ENCODE results near the gene AHNAK2.

- TF ChIP-seq, protein P1, sequence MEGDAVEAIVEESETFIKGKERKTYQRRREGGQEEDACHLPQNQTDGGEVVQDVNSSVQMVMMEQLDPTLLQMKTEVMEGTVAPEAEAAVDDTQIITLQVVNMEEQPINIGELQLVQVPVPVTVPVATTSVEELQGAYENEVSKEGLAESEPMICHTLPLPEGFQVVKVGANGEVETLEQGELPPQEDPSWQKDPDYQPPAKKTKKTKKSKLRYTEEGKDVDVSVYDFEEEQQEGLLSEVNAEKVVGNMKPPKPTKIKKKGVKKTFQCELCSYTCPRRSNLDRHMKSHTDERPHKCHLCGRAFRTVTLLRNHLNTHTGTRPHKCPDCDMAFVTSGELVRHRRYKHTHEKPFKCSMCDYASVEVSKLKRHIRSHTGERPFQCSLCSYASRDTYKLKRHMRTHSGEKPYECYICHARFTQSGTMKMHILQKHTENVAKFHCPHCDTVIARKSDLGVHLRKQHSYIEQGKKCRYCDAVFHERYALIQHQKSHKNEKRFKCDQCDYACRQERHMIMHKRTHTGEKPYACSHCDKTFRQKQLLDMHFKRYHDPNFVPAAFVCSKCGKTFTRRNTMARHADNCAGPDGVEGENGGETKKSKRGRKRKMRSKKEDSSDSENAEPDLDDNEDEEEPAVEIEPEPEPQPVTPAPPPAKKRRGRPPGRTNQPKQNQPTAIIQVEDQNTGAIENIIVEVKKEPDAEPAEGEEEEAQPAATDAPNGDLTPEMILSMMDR (IDR thresholded peaks at IDR 0.05; ENCODE audit: insufficient read depth, low read length, poor library complexity, severe bottlenecking), result no peak
- TF ChIP-seq EZH2phosphoT487 (conservative IDR thresholded peaks at IDR 0.05; ENCODE audit: low read length), result no peak
These were observed 5.1 kb upstream of the AHNAK2 start for GRCh38 chr14:104983231-104983721.
